HG02970 (cell line): ENCODE results near the gene GPR161.

ENCODE experiments used
- ATAC-seq: cut with Tn5 transposase; IDR thresholded peaks from one replicate; pipeline ENCODE4 v1.9.1; 2021; ENCODE audit warnings: mild to moderate bottlenecking, moderate library complexity, moderate number of reproducible peaks; ENCODE audit not compliant: unreplicated experiment, low FRiP score

GPR161 gene

GRCh38 chr1:168112673-168113305 lies 23.9 kb downstream of the GPR161 start:
- ATAC-seq: no peak

GRCh38 chr1:168110896-168111545 lies 25.7 kb downstream of the GPR161 start:
- no peak for ATAC-seq

- ATAC-seq: no peak
These were observed 30.5 kb downstream of the GPR161 start for GRCh38 chr1:168106274-168106673.

GRCh38 chr1:168105846-168106245 lies 30.9 kb downstream of the GPR161 start:
- ATAC-seq: no peak

GRCh38 chr1:168104535-168104934 lies 32.2 kb downstream of the GPR161 start:
- ATAC-seq: no peak

GRCh38 chr1:168102487-168102886 lies 34.2 kb downstream of the GPR161 start:
- ATAC-seq: no peak

- no peak for ATAC-seq
These were observed 35.4 kb downstream of the GPR161 start for GRCh38 chr1:168101336-168101735.

GRCh38 chr1:168100315-168101002 lies 36.3 kb downstream of the GPR161 start:
- no peak for ATAC-seq

- no peak for ATAC-seq
These were observed 37.4 kb downstream of the GPR161 start for GRCh38 chr1:168099337-168099801.

GRCh38 chr1:168098534-168099320 lies 38.0 kb downstream of the GPR161 start:
- ATAC-seq: no peak

- no peak for ATAC-seq
These were observed 38.7 kb downstream of the GPR161 start for GRCh38 chr1:168097921-168098528.

- ATAC-seq: no peak
These were observed 40.2 kb downstream of the GPR161 start for GRCh38 chr1:168096296-168097165.

- no peak for ATAC-seq
These were observed 41.3 kb downstream of the GPR161 start for GRCh38 chr1:168095476-168095875.

- no peak for ATAC-seq
These were observed 43.1 kb downstream of the GPR161 start for GRCh38 chr1:168093616-168094015.

- ATAC-seq: no peak
These were observed 44.0 kb downstream of the GPR161 start for GRCh38 chr1:168092566-168093355.

GRCh38 chr1:168091720-168092550 lies 44.8 kb downstream of the GPR161 start:
- ATAC-seq: no peak

- no peak for ATAC-seq
These were observed 45.7 kb downstream of the GPR161 start for GRCh38 chr1:168091063-168091462.

GRCh38 chr1:168090395-168090794 lies 46.3 kb downstream of the GPR161 start:
- no peak for ATAC-seq
